B cell (primary cell): ENCODE data around the gene PTGFRN. TPM values are rescaled to one million over a fixed set of nuclear protein-coding genes. Genes with fewer than 3 reads are reported as not detected.

Experiments
- ATAC-seq: fragments of 200-7000 bp; cut with Tn5 transposase; one replicate; pipeline ENCODE4 v1.10.0; 2021; ENCODE audit warnings: low read depth, mild to moderate bottlenecking, moderate number of reproducible peaks, moderate library complexity
- CTCF ChIA-PET: fragments of 350-600 bp; sonication (Branson Sonifier 250); formaldehyde crosslinking; loops from one replicate; lab custom pipeline; 2021; ENCODE audit warnings: antibody characterized with exemption, inconsistent platforms; lab: Charles Lee
- POLR2A ChIA-PET: fragments of 350-600 bp; sonication (Branson Sonifier 250); formaldehyde crosslinking; loops from one replicate; lab custom pipeline; 2021; ENCODE audit warnings: antibody characterized with exemption; lab: Charles Lee
- DNase-seq: peaks from one replicate; pipeline ENCODE4 v3.0.0; 2013
- H2AFZ ChIP-seq: 2 replicates; pipeline ENCODE4 v1.6.1; 2012; ENCODE audit warnings: mild to moderate bottlenecking, low read depth, low read length; ENCODE audit not compliant: insufficient read depth, poor library complexity, severe bottlenecking
- H3K27ac ChIP-seq, 2 donors: 1 replicate in 1 of 2; 2 replicates in 1 of 2; pipeline ENCODE4 v1.5.1; 2012 to 2013; ENCODE audit warnings: low read length in 2 of 2, mild to moderate bottlenecking in 2 of 2, moderate library complexity in 1 of 2
- H3K27me3 ChIP-seq, 4 experiments: fragments of 200-600 bp in 1 of 4; sonication (generic) in 1 of 4; replicated peaks in 1 of 4; 1 replicate in 2 of 4; 2 replicates in 2 of 4; pipeline versions ENCODE4 v1.6.1 to v1.7.0; 2013 to 2016; ENCODE audit warnings: low read length in 3 of 4, mild to moderate bottlenecking in 2 of 4, mixed read lengths in 1 of 4, moderate library complexity in 1 of 4; ENCODE audit not compliant: insufficient read depth in 4 of 4, control insufficient read depth in 3 of 4; ENCODE audit errors: control extremely low read depth in 1 of 4
- H3K36me3 ChIP-seq, 2 experiments: replicated peaks in 1 of 2; 1 replicate in 1 of 2; 2 replicates in 1 of 2; pipeline versions ENCODE4 v1.6.1 to v1.7.1; 2013; ENCODE audit warnings: low read length in 1 of 2; ENCODE audit not compliant: insufficient read depth in 2 of 2, control insufficient read depth in 1 of 2; ENCODE audit errors: control extremely low read depth in 1 of 2, extremely low read depth in 1 of 2
- H3K4me1 ChIP-seq, 2 donors: fragments of 200-600 bp in 1 of 2; sonication (generic) in 1 of 2; 1 replicate in 1 of 2; 2 replicates in 1 of 2; pipeline versions ENCODE4 v1.5.1 to v1.6.1; 2013 to 2017; ENCODE audit warnings: low read length in 2 of 2; ENCODE audit not compliant: control insufficient read depth in 2 of 2, insufficient read depth in 2 of 2
- H3K4me2 ChIP-seq: replicated peaks from 2 replicates; pipeline ENCODE3; 2012; ENCODE audit warnings: mild to moderate bottlenecking, low read depth, low read length; ENCODE audit not compliant: poor library complexity, severe bottlenecking
- H3K4me3 ChIP-seq, 5 experiments: fragments of 200-600 bp in 1 of 5; sonication (generic) in 1 of 5; 1 replicate in 3 of 5; 2 replicates in 2 of 5; pipeline versions ENCODE4 v1.5.1 to v1.7.0; 2011 to 2016; ENCODE audit warnings: low read length in 4 of 5, mild to moderate bottlenecking in 4 of 5, low read depth in 2 of 5, control low read depth in 1 of 5, moderate library complexity in 1 of 5; ENCODE audit not compliant: insufficient read depth in 1 of 5; ENCODE audit errors: control extremely low read depth in 1 of 5, extremely low read depth in 1 of 5
- H3K79me2 ChIP-seq: fragments of 200-600 bp; sonication (generic); one replicate; pipeline ENCODE4 v1.6.0; 2016; ENCODE audit warnings: low read length; ENCODE audit not compliant: control insufficient read depth, insufficient read depth
- H3K9ac ChIP-seq: fragments of 200-600 bp; sonication (generic); 2 replicates; pipeline ENCODE4 v1.6.1; 2017; ENCODE audit warnings: mild to moderate bottlenecking, low read length, moderate library complexity
- H3K9me3 ChIP-seq, 3 donors: one replicate each; pipeline versions ENCODE4 v1.6.1 to v1.7.1; 2013; ENCODE audit warnings: low read length in 2 of 3; ENCODE audit not compliant: control insufficient read depth in 2 of 3, insufficient read depth in 1 of 3; ENCODE audit errors: control extremely low read depth in 1 of 3
- H4K20me1 ChIP-seq: 2 replicates; pipeline ENCODE4 v1.6.0; 2012; ENCODE audit warnings: mild to moderate bottlenecking, low read length; ENCODE audit not compliant: insufficient read depth, control insufficient read depth, poor library complexity, severe bottlenecking
- H3K27ac Mint-ChIP-seq: one replicate; pipeline ENCODE4 v1.8.0; 2021; ENCODE audit warnings: mixed read lengths
- H3K27me3 Mint-ChIP-seq: one replicate; pipeline ENCODE4 v1.8.0; 2021; ENCODE audit warnings: mixed read lengths
- H3K4me1 Mint-ChIP-seq: one replicate; pipeline ENCODE4 v1.8.0; 2021; ENCODE audit warnings: mixed read lengths
- H3K4me3 Mint-ChIP-seq: one replicate; pipeline ENCODE4 v1.8.0; 2021; ENCODE audit warnings: mixed read lengths
- H3K9me3 Mint-ChIP-seq: one replicate; pipeline ENCODE4 v1.8.0; 2022; ENCODE audit warnings: mixed read lengths; ENCODE audit not compliant: insufficient read depth
- EZH2 ChIP-seq: IDR thresholded peaks from 2 replicates; pipeline ENCODE4 v1.6.1; 2012; ENCODE audit warnings: borderline replicate concordance, low read depth, mild to moderate bottlenecking, moderate library complexity, low read length; ENCODE audit not compliant: insufficient read depth, poor library complexity, severe bottlenecking
- WGBS: methylation state at CpG from one replicate; pipeline ENCODE4 v1.1.5; 2013; ENCODE audit warnings: missing lambda C conversion rate; ENCODE audit not compliant: insufficient coverage; 5-methylcytosine and 5-hydroxymethylcytosine counted together
- intact Hi-C: fragments of 100-400 bp; cut with micrococcal nuclease; formaldehyde crosslinking; loops from one replicate; pipeline ENCODE4 v1.10.0; 2022
- polyA plus RNA-seq: library from polyadenylated mRNA; depleted of rRNA; stranded (reverse); fragments of >200 nt; gene quantifications from 2 replicates; pipeline ENCODE4 v1.2.3, GENCODE V29; 2012
- total RNA-seq, 2 donors: library from RNA; stranded (reverse); fragments of 120-200 nt in 1 of 2; gene quantifications; 1 replicate in 1 of 2; 2 replicates in 1 of 2; pipeline versions ENCODE4 v1.2.3 to v1.2.4, GENCODE V29; 2013 to 2022
- TF ChIP-seq, protein P1 (sequence below): fragments of 200-600 bp; IDR thresholded peaks from one replicate; pipeline ENCODE4 v1.8.0; 2022; ENCODE audit warnings: antibody characterized with exemption, mild to moderate bottlenecking

Gene PTGFRN
- total and polyA plus RNA-seq, 2 donors (not counting 1 experiment from before 2014, with no cell fraction given) = 0.17 TPM; not detected in 1

DNA sequence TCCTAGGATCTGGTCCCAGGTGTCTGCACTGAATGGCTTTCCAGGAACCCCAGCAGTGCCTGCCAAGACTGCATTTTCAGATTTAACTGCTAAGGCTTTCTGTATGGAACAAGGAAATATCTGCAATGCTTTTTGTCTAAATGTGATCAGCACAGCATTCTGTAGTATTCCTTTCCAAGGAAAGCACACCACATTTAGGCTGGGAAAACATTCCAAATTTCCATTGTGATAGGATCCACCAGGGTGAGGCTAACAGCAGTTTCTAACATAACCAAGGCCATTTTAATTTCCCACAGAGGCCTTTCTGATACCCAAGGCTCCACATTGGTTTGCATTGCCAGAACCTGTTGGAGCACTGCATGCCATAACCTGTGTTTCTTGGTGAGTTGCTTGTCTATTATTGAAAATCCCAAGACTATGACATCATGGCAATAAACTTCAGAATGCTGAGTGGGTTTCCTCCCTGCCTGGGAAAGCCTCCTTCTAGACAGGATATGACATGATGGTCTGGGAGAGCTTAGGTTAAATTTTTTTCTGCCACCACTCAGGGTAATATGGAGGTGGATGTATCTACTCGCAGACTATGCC lies 23.3 kb upstream of the PTGFRN start:
- H3K27ac Mint-ChIP-seq = no peak overlapping the region
- H3K27ac ChIP-seq = no peak overlapping the region
- H3K4me3 Mint-ChIP-seq = no peak overlapping the region
- H4K20me1 ChIP-seq = no peaks in the 10 kb centered on the region
- no peaks in the 10 kb centered on the region for H3K79me2 ChIP-seq
- H3K27me3 Mint-ChIP-seq = peaks cover 5% of the 10 kb centered on the region
- no peaks in the 10 kb centered on the region for H3K4me1 ChIP-seq
- ATAC-seq = no peak
- WGBS = no CpG with 5 or more reads among the region's 1 CpG
- no peak overlapping the region for H2AFZ ChIP-seq
- H3K4me2 ChIP-seq = no peak overlapping the region
- H3K36me3 ChIP-seq = no peaks in the 10 kb centered on the region
- H3K9me3 ChIP-seq = no peaks in the 10 kb centered on the region
- no peak overlapping the region for H3K4me3 ChIP-seq
- DNase-seq = no peak
- no peaks in the 10 kb centered on the region for H3K4me1 Mint-ChIP-seq
- H3K9me3 Mint-ChIP-seq = no peaks in the 10 kb centered on the region
- no peak for TF ChIP-seq EZH2
- CTCF ChIA-PET = no interaction called here
- H3K9ac ChIP-seq = no peak overlapping the region
- POLR2A ChIA-PET = no interaction called here
- intact Hi-C loops = no loop called here
- peaks cover 0 to 4% (median 0%) of the 10 kb centered on the region in 4 experiments for H3K27me3 ChIP-seq

GRCh38 chr1:116887212-116887611 lies 22.5 kb upstream of the PTGFRN start:
- no peaks in the 10 kb centered on the region for H3K4me1 ChIP-seq
- no peak overlapping the region for H3K9ac ChIP-seq
- H3K79me2 ChIP-seq = no peaks in the 10 kb centered on the region
- H3K27ac Mint-ChIP-seq = no peak overlapping the region
- H4K20me1 ChIP-seq = no peaks in the 10 kb centered on the region
- H2AFZ ChIP-seq = no peak overlapping the region
- peaks cover 10% of the 10 kb centered on the region for H3K27me3 Mint-ChIP-seq
- TF ChIP-seq, protein P1, sequence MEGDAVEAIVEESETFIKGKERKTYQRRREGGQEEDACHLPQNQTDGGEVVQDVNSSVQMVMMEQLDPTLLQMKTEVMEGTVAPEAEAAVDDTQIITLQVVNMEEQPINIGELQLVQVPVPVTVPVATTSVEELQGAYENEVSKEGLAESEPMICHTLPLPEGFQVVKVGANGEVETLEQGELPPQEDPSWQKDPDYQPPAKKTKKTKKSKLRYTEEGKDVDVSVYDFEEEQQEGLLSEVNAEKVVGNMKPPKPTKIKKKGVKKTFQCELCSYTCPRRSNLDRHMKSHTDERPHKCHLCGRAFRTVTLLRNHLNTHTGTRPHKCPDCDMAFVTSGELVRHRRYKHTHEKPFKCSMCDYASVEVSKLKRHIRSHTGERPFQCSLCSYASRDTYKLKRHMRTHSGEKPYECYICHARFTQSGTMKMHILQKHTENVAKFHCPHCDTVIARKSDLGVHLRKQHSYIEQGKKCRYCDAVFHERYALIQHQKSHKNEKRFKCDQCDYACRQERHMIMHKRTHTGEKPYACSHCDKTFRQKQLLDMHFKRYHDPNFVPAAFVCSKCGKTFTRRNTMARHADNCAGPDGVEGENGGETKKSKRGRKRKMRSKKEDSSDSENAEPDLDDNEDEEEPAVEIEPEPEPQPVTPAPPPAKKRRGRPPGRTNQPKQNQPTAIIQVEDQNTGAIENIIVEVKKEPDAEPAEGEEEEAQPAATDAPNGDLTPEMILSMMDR = no peak
- no peak for TF ChIP-seq EZH2
- ATAC-seq (no peak), DNase-seq (no peak)
- POLR2A ChIA-PET = no interaction called here
- H3K4me1 Mint-ChIP-seq = no peaks in the 10 kb centered on the region
- H3K4me2 ChIP-seq = no peak overlapping the region
- no peaks in the 10 kb centered on the region for H3K9me3 ChIP-seq
- no peak overlapping the region for H3K4me3 Mint-ChIP-seq
- no peak overlapping the region for H3K27ac ChIP-seq
- H3K27me3 ChIP-seq = no peaks in the 10 kb centered on the region
- no peak overlapping the region for H3K4me3 ChIP-seq
- intact Hi-C loops = no loop called here
- H3K36me3 ChIP-seq = no peaks in the 10 kb centered on the region
- no CpG with 5 or more reads among the region's 3 CpGs for WGBS
- no peaks in the 10 kb centered on the region for H3K9me3 Mint-ChIP-seq
- CTCF ChIA-PET = no interaction called here
